CD4-positive, alpha-beta T cell (primary cell): ENCODE measurements around the gene PARD3B. TPM values are rescaled to one million over a fixed set of nuclear protein-coding genes. Genes with fewer than 3 reads are reported as not detected.

Experiments used
- ATAC-seq: fragments of 200-7000 bp; cut with Tn5 transposase; one replicate; pipeline ENCODE4 v1.10.0; 2022; ENCODE audit warnings: mild to moderate bottlenecking; ENCODE audit not compliant: poor library complexity
- CTCF ChIA-PET: fragments of 350-600 bp; sonication (Branson Sonifier 250); formaldehyde crosslinking; loops from one replicate; lab custom pipeline; 2021; ENCODE audit warnings: antibody characterized with exemption, inconsistent platforms; lab: Charles Lee
- POLR2A ChIA-PET: fragments of 350-600 bp; sonication (Branson Sonifier 250); formaldehyde crosslinking; loops from one replicate; lab custom pipeline; 2021; ENCODE audit warnings: antibody characterized with exemption, inconsistent platforms; lab: Charles Lee
- DNase-seq, 14 experiments: peaks; one replicate each; pipeline ENCODE4 v3.0.0-alpha.2; 2013 to 2020; ENCODE audit warnings: mixed read lengths in 2 of 14
- H3K27ac ChIP-seq, 2 donors: one replicate each; pipeline versions ENCODE4 v1.5.1 to v1.7.0; 2013; ENCODE audit warnings: low read length in 2 of 2, low read depth in 1 of 2, mild to moderate bottlenecking in 1 of 2
- H3K27me3 ChIP-seq, 2 experiments: 1 replicate in 1 of 2; 2 replicates in 1 of 2; pipeline versions ENCODE4 v1.6.1 to v1.7.0; 2013; ENCODE audit warnings: low read length in 2 of 2, control low read depth in 1 of 2, mild to moderate bottlenecking in 1 of 2, moderate library complexity in 1 of 2; ENCODE audit not compliant: insufficient read depth in 2 of 2, control insufficient read depth in 1 of 2
- H3K36me3 ChIP-seq: one replicate; pipeline ENCODE4 v1.6.1; 2013; ENCODE audit warnings: low read length, control low read depth; ENCODE audit not compliant: insufficient read depth
- H3K4me1 ChIP-seq: one replicate; pipeline ENCODE4 v1.6.1; 2013; ENCODE audit warnings: low read length, control low read depth; ENCODE audit not compliant: insufficient read depth
- H3K4me3 ChIP-seq: one replicate; pipeline ENCODE4 v1.5.1; 2013; ENCODE audit warnings: mild to moderate bottlenecking, low read length, moderate library complexity
- H3K9me3 ChIP-seq, 2 experiments: 1 replicate in 1 of 2; 2 replicates in 1 of 2; pipeline versions ENCODE4 v1.6.1 to v1.7.0; 2013; ENCODE audit warnings: low read length in 2 of 2, mild to moderate bottlenecking in 2 of 2, control low read depth in 1 of 2, moderate library complexity in 1 of 2; ENCODE audit not compliant: control insufficient read depth in 1 of 2, insufficient read depth in 1 of 2
- H3K27ac Mint-ChIP-seq: one replicate; pipeline ENCODE4 v1.8.0; 2020; ENCODE audit warnings: mixed read lengths
- H3K27me3 Mint-ChIP-seq: one replicate; pipeline ENCODE4 v1.8.0; 2021; ENCODE audit warnings: mixed read lengths
- H3K36me3 Mint-ChIP-seq: one replicate; pipeline ENCODE4 v1.8.0; 2021; ENCODE audit warnings: low read depth, mixed read lengths
- H3K4me1 Mint-ChIP-seq: one replicate; pipeline ENCODE4 v1.8.0; 2021; ENCODE audit warnings: low read depth, mixed read lengths
- H3K4me3 Mint-ChIP-seq: one replicate; pipeline ENCODE4 v1.8.0; 2020; ENCODE audit warnings: mild to moderate bottlenecking, mixed read lengths
- H3K9me3 Mint-ChIP-seq: one replicate; pipeline ENCODE4 v1.8.0; 2020; ENCODE audit warnings: mixed read lengths
- CTCF ChIP-seq: fragments of 200-600 bp; IDR thresholded peaks from one replicate; pipeline ENCODE4 v1.8.0; 2022; ENCODE audit warnings: antibody characterized with exemption, mild to moderate bottlenecking
- intact Hi-C, 2 experiments: fragments of 100-400 bp; cut with DNase I in 1 of 2; cut with micrococcal nuclease in 1 of 2; formaldehyde crosslinking; loops; one replicate each; pipeline versions ENCODE4 v1.15.1 to v1.9.0; 2023 to 2025; cut with DNase I, micrococcal nuclease
- total RNA-seq, 174 experiments: library from RNA in 2 of 174; stranded (reverse) in 2 of 174; gene quantifications; one replicate each; pipeline ENCODE4 v1.2.3 and lab custom pipeline; 2021 to 2026

PARD3B gene
- total RNA-seq, 2 experiments from 2014 or later: 0.87 to 1.9 TPM

- Histone ChIP-seq H3K4me3 (no peak overlapping the region), H3K27me3 (no peaks in the 10 kb centered on the region), H3K4me1 (no peaks in the 10 kb centered on the region), H3K9me3 (no peaks in the 10 kb centered on the region), H3K36me3 (no peaks in the 10 kb centered on the region), H3K27ac (no peak overlapping the region)
- Mint-ChIP-seq H3K27me3 (no peaks in the 10 kb centered on the region), H3K4me1 (no peaks in the 10 kb centered on the region), H3K9me3 (no peaks in the 10 kb centered on the region), H3K4me3 (no peak overlapping the region), H3K36me3 (no peaks in the 10 kb centered on the region), H3K27ac (no peak overlapping the region)
- no peak for TF ChIP-seq CTCF
- CTCF ChIA-PET: no interaction called here
- intact Hi-C loops: no loop called here
- POLR2A ChIA-PET: no interaction called here
- no peak for DNase-seq
- ATAC-seq: no peak
Measured at GRCh38 chr2:205187731-205188130, 642.5 kb downstream of the PARD3B start.

- Histone ChIP-seq H3K4me1 (no peaks in the 10 kb centered on the region), H3K9me3 (no peaks in the 10 kb centered on the region), H3K4me3 (no peak overlapping the region), H3K27me3 (no peaks in the 10 kb centered on the region), H3K27ac (no peak overlapping the region), H3K36me3 (no peaks in the 10 kb centered on the region)
- Mint-ChIP-seq H3K4me3 (no peak overlapping the region), H3K4me1 (no peaks in the 10 kb centered on the region), H3K36me3 (no peaks in the 10 kb centered on the region), H3K27ac (no peak overlapping the region), H3K27me3 (no peaks in the 10 kb centered on the region), H3K9me3 (no peaks in the 10 kb centered on the region)
- intact Hi-C loops: no loop called here
- no peak for ATAC-seq
- ChIA-PET CTCF (interaction anchor here (0.7 kb wide), 1 partner anchor 77 kb away, joined by 3 read pairs; no protein-coding TSS in a partner anchor), POLR2A (no interaction called here)
- no peak for DNase-seq
- no peak for TF ChIP-seq CTCF
Measured at GRCh38 chr2:205188239-205189138, 643.2 kb downstream of the PARD3B start.

GRCh38 chr2:205189301-205189700 lies 644.0 kb downstream of the PARD3B start:
- CTCF ChIA-PET: interaction anchor here (0.7 kb wide), 1 partner anchor 77 kb away, joined by 3 read pairs; no protein-coding TSS in a partner anchor
- Mint-ChIP-seq H3K27ac (no peak overlapping the region), H3K9me3 (no peaks in the 10 kb centered on the region), H3K4me1 (no peaks in the 10 kb centered on the region), H3K27me3 (no peaks in the 10 kb centered on the region), H3K4me3 (no peak overlapping the region), H3K36me3 (no peaks in the 10 kb centered on the region)
- Histone ChIP-seq H3K36me3 (no peaks in the 10 kb centered on the region), H3K4me1 (no peaks in the 10 kb centered on the region), H3K4me3 (no peak overlapping the region), H3K27me3 (no peaks in the 10 kb centered on the region), H3K9me3 (no peaks in the 10 kb centered on the region), H3K27ac (no peak overlapping the region)
- ATAC-seq: no peak
- intact Hi-C loops: no loop called here
- POLR2A ChIA-PET: no interaction called here
- DNase-seq: no peak
- TF ChIP-seq CTCF: no peak
